ENCODE data around the gene CELF4. TPM values are rescaled to one million over a fixed set of nuclear protein-coding genes. Genes with fewer than 3 reads are reported as not detected.

CELF4 gene
- total RNA-seq, 4 donors from 2014 or later, result not detected

GRCh38 chr18:37486848-37487247 lies 78.8 kb downstream of the CELF4 start:
- no peaks in the 10 kb centered on the region for H3K36me3 ChIP-seq
- H3K4me3 ChIP-seq, result no peak overlapping the region
- H3K27me3 ChIP-seq, result peaks cover 0 to 79% of the 10 kb centered on the region in 2 donors
- TF ChIP-seq CTCF (IDR thresholded peaks at IDR 0.05) (no peak), POLR2A (IDR thresholded peaks at IDR 0.05) (no peak), EP300 (IDR thresholded peaks at IDR 0.05) (no peak)
- H3K9me3 ChIP-seq, result no peaks in the 10 kb centered on the region
- 64 to 69% methylated on average over 5 of the region's 5 CpGs for WGBS, 2 donors
- DNase-seq (ENCODE audit: low spot score in 2 of 2), result no peak
- H3K4me1 ChIP-seq, result peaks cover 0 to 23% (median 0%) of the 10 kb centered on the region in 4 donors
- H3K27ac ChIP-seq, result no peak overlapping the region

GRCh38 chr18:37484983-37485834 lies 80.4 kb downstream of the CELF4 start:
- TF ChIP-seq POLR2A (IDR thresholded peaks at IDR 0.05) (no peak), EP300 (IDR thresholded peaks at IDR 0.05) (no peak), CTCF (IDR thresholded peaks at IDR 0.05) (peak in 1 of 5 experiments; percentile 7)
- H3K4me3 ChIP-seq, result peak overlapping the region in 1 of 4 donors; percentile 11
- peaks cover 0 to 23% (median 0%) of the 10 kb centered on the region in 4 donors for H3K4me1 ChIP-seq
- H3K9me3 ChIP-seq, result no peaks in the 10 kb centered on the region
- WGBS, 2 donors, result 2 to 3% methylated on average over 48 to 60 of the region's 98 CpGs
- H3K27me3 ChIP-seq, result peaks cover 0 to 66% of the 10 kb centered on the region in 2 donors
- no peak for DNase-seq (ENCODE audit: low spot score in 2 of 2)
- H3K36me3 ChIP-seq, result no peaks in the 10 kb centered on the region
- H3K27ac ChIP-seq, result no peak overlapping the region

GRCh38 chr18:37483984-37484819 lies 81.4 kb downstream of the CELF4 start:
- no peak for DNase-seq (ENCODE audit: low spot score in 2 of 2)
- no peaks in the 10 kb centered on the region for H3K9me3 ChIP-seq
- H3K27me3 ChIP-seq, result peaks cover 0 to 57% of the 10 kb centered on the region in 2 donors
- whole genome bisulfite sequencing, 2 donors, result 16% methylated on average over 17 of the region's 17 CpGs
- H3K4me3 ChIP-seq, result no peak overlapping the region
- no peak overlapping the region for H3K27ac ChIP-seq
- H3K4me1 ChIP-seq, result peaks cover 0 to 23% (median 0%) of the 10 kb centered on the region in 4 donors
- TF ChIP-seq POLR2A (IDR thresholded peaks at IDR 0.05) (no peak), CTCF (IDR thresholded peaks at IDR 0.05) (no peak), EP300 (IDR thresholded peaks at IDR 0.05) (no peak)
- no peaks in the 10 kb centered on the region for H3K36me3 ChIP-seq

GRCh38 chr18:37483221-37483971 lies 82.2 kb downstream of the CELF4 start:
- Histone ChIP-seq H3K27ac (no peak overlapping the region), H3K27me3 (peaks cover 0 to 50% of the 10 kb centered on the region in 2 donors), H3K4me3 (no peak overlapping the region), H3K4me1 (peaks cover 0 to 23% (median 0%) of the 10 kb centered on the region in 4 donors), H3K36me3 (no peaks in the 10 kb centered on the region), H3K9me3 (no peaks in the 10 kb centered on the region)
- no peak for DNase-seq (ENCODE audit: low spot score in 2 of 2)
- WGBS, 2 donors, result 20% methylated on average over 12 of the region's 12 CpGs
- TF ChIP-seq CTCF (IDR thresholded peaks at IDR 0.05) (no peak), EP300 (IDR thresholded peaks at IDR 0.05) (no peak), POLR2A (IDR thresholded peaks at IDR 0.05) (no peak)
